GM12878 (cell line): ENCODE data around the gene EFCC1.

ENCODE experiments used
- EP300 ChIP-seq, 2 experiments: fragments of 150-350 bp in 1 of 2; IDR thresholded peaks; 2 replicates each; pipeline ENCODE4 v1.6.1; 2011 to 2012; ENCODE audit warnings: low read depth in 2 of 2, low read length in 2 of 2, borderline replicate concordance in 1 of 2, improper control_type of control experiment in 1 of 2, inconsistent platforms in 1 of 2; ENCODE audit not compliant: control insufficient read depth in 1 of 2
- ESRRA ChIP-seq: IDR thresholded peaks from 2 replicates; pipeline ENCODE4 v1.6.1; 2012; ENCODE audit warnings: mild to moderate bottlenecking, low read length, improper control_type of control experiment
- MYB ChIP-seq: fragments of 150-350 bp; IDR thresholded peaks from 2 replicates; pipeline ENCODE4 v1.6.1; 2014; ENCODE audit warnings: mild to moderate bottlenecking, low read depth, low read length, borderline replicate concordance
- NFYB ChIP-seq: IDR thresholded peaks from 2 replicates; pipeline ENCODE4 v1.6.1; 2011; ENCODE audit warnings: low read depth, mild to moderate bottlenecking, low read length, improper control_type of control experiment, moderate library complexity; ENCODE audit not compliant: insufficient read depth
- POLR2A ChIP-seq: IDR thresholded peaks from 2 replicates; pipeline ENCODE4 v1.6.1; 2011; ENCODE audit warnings: low read depth, mild to moderate bottlenecking, low read length
- SIX5 ChIP-seq: IDR thresholded peaks from 2 replicates; pipeline ENCODE4 v1.6.1; 2011; ENCODE audit warnings: mild to moderate bottlenecking, low read depth, low read length, moderate library complexity; ENCODE audit not compliant: severe bottlenecking
- TAF1 ChIP-seq: IDR thresholded peaks from 2 replicates; pipeline ENCODE4 v1.6.1; 2011; ENCODE audit warnings: mild to moderate bottlenecking, low read depth, low read length, borderline replicate concordance
- YY1 ChIP-seq: IDR thresholded peaks from 2 replicates; pipeline ENCODE4 v1.6.1; 2011; ENCODE audit warnings: low read depth, mild to moderate bottlenecking, low read length
- TF ChIP-seq, protein P1 (sequence below), 3 experiments: IDR thresholded peaks in 2 of 3; conservative IDR thresholded peaks in 1 of 3; 2 replicates each; pipeline ENCODE4 v1.5.1; 2011; ENCODE audit warnings: low read depth in 3 of 3, low read length in 3 of 3, mild to moderate bottlenecking in 3 of 3, control low read depth in 2 of 3, moderate library complexity in 2 of 3, inconsistent platforms in 1 of 3, mixed read lengths in 1 of 3; ENCODE audit not compliant: control insufficient read depth in 2 of 3, insufficient read depth in 1 of 3; ENCODE audit errors: extremely low read depth in 1 of 3
- TF ChIP-seq, protein P2 (sequence below): fragments of 450-650 bp; IDR thresholded peaks from 2 replicates; pipeline ENCODE4 v1.6.1; 2016; ENCODE audit warnings: mild to moderate bottlenecking
- TF ChIP-seq, protein P3 (sequence below): IDR thresholded peaks from 2 replicates; pipeline ENCODE4 v1.6.1; 2011; ENCODE audit warnings: low read depth, low read length, improper control_type of control experiment, borderline replicate concordance

DNA sequence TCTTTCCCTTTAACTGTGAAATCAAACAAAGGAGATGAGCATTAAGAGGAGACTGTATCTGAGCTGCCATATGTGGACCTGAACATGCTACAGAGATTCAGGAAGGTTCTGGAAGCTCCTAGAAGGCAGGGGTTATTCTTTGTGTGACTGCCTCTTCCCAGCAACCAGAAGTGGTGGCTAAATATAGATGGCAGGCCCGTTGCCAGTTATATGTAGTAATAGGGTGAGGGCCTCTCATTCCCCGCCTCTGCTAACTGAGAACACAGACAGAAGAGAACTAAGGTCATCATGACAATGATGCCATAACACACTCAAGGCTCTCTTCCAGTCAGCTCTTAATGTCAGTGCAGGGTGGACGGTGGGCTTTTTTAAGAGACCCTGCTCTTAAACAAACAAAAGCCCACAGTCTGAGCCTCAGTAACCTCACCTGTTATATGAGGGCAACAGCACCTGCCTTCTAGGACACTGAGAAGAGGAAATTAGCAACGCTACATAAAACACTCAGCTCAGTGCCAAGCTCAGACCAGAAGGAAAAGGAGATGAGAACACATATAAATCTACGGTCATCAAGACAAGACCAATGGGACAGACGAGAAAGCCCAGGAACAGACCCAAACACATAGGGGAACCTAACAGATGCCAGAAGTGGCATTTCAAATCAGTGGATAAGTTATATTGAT, 29.5 kb upstream of the EFCC1 start:
- TF ChIP-seq MYB (no peak), ESRRA (no peak), NFYB (no peak), SIX5 (no peak), POLR2A (no peak), YY1 (no peak), EP300 (IDR thresholded peaks at IDR 0.05; ENCODE audit: borderline replicate concordance in 1 of 2, control insufficient read depth in 1 of 2, low read depth in 2 of 2, low read length in 2 of 2) (no peak), TAF1 (no peak)
- TF ChIP-seq, protein P1, sequence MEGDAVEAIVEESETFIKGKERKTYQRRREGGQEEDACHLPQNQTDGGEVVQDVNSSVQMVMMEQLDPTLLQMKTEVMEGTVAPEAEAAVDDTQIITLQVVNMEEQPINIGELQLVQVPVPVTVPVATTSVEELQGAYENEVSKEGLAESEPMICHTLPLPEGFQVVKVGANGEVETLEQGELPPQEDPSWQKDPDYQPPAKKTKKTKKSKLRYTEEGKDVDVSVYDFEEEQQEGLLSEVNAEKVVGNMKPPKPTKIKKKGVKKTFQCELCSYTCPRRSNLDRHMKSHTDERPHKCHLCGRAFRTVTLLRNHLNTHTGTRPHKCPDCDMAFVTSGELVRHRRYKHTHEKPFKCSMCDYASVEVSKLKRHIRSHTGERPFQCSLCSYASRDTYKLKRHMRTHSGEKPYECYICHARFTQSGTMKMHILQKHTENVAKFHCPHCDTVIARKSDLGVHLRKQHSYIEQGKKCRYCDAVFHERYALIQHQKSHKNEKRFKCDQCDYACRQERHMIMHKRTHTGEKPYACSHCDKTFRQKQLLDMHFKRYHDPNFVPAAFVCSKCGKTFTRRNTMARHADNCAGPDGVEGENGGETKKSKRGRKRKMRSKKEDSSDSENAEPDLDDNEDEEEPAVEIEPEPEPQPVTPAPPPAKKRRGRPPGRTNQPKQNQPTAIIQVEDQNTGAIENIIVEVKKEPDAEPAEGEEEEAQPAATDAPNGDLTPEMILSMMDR (IDR thresholded peaks at IDR 0.05 in 2 of 3, conservative IDR thresholded peaks at IDR 0.05 in 1 of 3; ENCODE audit: control insufficient read depth in 2 of 3, extremely low read depth in 1 of 3, insufficient read depth in 1 of 3, low read depth in 3 of 3, low read length in 3 of 3) = no peak
- TF ChIP-seq, protein P2, sequence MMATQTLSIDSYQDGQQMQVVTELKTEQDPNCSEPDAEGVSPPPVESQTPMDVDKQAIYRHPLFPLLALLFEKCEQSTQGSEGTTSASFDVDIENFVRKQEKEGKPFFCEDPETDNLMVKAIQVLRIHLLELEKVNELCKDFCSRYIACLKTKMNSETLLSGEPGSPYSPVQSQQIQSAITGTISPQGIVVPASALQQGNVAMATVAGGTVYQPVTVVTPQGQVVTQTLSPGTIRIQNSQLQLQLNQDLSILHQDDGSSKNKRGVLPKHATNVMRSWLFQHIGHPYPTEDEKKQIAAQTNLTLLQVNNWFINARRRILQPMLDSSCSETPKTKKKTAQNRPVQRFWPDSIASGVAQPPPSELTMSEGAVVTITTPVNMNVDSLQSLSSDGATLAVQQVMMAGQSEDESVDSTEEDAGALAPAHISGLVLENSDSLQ = no peak
- TF ChIP-seq, protein P3, sequence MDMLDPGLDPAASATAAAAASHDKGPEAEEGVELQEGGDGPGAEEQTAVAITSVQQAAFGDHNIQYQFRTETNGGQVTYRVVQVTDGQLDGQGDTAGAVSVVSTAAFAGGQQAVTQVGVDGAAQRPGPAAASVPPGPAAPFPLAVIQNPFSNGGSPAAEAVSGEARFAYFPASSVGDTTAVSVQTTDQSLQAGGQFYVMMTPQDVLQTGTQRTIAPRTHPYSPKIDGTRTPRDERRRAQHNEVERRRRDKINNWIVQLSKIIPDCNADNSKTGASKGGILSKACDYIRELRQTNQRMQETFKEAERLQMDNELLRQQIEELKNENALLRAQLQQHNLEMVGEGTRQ = no peak
